ENCODE measurements around the gene FAM3A. TPM values are rescaled to one million over a fixed set of nuclear protein-coding genes. Genes with fewer than 3 reads are reported as not detected.

FAM3A gene, protein sequence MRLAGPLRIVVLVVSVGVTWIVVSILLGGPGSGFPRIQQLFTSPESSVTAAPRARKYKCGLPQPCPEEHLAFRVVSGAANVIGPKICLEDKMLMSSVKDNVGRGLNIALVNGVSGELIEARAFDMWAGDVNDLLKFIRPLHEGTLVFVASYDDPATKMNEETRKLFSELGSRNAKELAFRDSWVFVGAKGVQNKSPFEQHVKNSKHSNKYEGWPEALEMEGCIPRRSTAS
- 30.7 to 48.5 TPM (median 45.5 TPM) in 5 replicates for total RNA-seq (2022; extraction: Qiagen RNA extraction)

DNA sequence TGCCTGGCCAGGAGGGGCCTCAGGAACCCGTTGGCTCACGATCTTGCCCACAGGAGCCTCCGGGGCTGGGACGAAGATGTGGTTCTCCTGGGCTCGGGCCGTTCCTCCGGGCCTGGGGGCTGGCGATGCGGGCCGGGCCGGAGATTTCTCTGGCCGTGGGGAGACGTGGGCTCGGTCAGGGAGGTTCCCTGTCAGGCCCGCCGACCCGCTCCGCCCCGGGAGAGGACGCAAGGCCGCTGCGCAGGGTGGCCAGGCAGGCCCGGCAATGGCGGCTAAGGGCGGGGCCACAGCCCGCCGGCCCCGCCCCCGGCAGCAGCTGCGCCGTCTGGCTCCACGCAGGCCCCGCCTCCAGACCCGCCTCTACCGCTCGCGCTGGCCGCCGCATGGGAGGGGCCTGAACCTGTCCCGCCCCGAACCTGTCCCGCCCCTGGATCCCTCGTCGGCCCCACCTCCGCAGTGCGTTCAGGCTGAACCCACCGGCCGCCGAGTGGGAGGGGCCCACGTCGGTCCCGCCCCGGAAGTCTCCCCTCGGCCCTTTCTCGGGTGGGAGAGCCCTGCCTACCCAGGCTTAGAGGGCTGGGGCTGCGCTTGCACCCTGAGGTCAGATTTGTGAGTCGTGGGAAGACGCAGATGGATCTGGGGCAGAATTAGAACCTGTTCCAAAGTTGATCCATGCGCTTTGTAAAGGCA is at the start of gene FAM3A:
Gene FAM3A, minus strand, starts transcription at position 267 of the 690 bp plus-strand sequence. CDS start 460 bp downstream, outside the sequence.

DNA sequence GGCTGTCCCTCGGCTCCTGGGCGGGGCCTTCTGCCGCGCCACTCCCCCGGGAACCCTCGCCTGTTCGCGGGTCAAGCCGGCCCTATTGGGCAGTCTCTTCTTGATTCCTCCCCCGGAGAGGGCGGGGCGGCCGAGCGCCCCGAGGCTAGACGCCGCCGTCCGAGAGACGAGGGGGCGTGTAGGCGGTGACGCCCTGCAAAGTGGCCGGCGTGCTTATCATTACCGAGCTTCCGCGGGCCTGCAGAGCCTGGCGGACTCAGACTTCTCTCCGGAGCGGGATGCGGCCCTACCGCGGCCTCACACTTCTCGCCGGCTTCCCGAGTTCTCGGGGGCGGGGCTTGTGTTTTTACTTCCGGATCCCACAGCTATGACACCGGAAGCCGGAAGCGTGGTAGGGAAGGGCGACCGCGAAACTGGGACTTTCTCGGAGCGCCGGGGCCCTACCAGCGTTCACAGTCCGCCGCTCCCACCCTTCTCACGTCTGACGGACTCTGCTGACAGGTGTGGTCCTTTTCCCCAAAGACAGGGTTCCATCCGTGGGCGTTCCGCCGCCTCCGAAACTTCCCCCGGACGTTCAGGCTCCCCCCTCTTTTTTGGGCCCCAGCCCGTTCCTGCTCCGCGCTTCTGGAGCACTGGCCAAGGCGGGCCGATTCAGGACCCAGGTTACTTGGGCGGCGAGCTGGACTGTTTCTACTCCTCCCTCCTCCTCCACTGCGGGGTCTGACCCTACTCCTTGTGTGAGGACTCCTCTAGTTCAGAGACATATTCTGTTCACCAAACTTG is 31.4 kb upstream of the FAM3A start, which contains the start of gene IKBKG:
Gene IKBKG, plus strand, starts transcription at position 376 of the 783 bp plus-strand sequence. CDS start 4,383 bp downstream, outside the sequence.

DNA sequence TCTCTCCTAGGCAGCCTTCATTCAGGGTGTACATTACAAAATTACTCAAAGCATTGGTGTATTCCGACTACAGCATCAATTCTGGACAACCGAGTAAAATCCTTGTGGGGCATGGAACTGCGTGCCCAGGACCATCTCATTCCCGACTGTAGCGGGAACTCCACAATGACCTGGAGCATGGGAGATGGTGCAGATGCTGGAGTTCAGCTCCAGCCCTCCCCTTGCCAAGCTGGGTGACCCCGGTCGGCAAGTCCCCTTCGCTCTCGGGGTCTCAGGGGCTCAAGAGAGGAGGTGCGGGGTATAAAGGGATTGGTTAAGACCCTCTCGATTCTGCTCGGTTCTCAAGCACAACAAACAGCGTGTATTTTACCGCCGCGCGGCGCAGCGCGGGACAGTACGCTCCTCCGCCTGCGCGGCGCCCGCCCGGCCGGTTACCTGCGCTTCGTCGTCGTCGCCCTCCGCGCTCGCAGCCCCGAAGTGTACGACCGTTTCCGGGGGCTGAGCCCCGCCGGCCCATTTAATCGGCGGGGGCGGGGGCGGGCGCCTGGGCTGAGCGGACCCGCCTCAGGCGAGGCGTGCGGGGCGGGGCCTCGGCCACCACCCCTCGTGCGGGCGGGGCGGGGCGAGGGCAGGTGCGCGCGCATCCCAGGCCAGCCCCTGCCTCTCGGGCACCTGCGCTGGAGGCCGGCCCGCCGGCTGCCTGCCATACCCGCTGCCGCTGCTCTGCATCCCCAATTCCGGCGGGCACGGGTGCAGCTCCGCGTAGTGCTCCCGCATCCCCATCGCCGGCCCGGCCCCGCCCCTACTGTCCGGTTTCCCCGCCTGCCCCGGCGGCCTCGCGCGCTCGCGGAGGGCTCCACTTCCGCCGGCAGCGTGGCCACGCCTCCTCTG is 30.6 kb upstream of the FAM3A start, which contains the start of gene G6PD:
Gene G6PD, minus strand, starts transcription at position 493 of the 891 bp plus-strand sequence. CDS start 691 bp downstream, outside the sequence.

DNA sequence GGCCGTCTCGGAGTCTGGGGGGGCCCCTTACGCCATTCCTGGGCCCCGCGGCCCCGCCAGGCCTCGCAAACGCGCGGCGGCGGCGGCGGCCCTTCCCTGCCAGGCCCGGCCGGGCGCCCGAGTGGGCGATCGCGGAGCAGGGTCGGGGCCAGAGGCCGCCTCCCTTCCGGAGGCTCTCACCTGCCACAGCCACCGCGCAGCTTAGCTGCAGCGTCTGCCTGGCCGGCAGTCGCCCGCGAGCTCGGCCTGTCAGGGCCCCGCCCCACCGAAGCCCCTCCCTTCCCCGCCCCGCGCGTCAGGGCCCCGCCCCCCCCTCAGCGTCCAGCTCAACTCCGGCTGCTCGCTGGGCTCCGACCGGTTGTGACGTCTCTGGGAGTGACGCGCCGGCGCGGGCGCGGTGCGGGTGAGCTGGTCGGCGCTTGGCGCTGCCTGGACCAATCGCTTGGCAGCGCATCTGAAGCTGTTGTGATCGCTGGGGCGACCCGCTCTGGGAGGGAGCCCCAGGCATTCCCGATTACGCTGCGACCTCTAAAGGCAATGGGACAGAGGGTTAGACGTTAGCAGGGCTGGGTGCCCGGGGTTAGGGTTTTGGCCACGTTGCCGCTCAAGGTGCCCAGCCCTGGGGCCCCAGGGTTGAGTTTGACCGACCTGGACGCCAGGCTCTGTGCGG is 25.5 kb downstream of the FAM3A start, which contains the start of gene SLC10A3:
Gene SLC10A3, minus strand, starts transcription at position 216 of the 670 bp plus-strand sequence. CDS start 1,689 bp downstream, outside the sequence.

DNA sequence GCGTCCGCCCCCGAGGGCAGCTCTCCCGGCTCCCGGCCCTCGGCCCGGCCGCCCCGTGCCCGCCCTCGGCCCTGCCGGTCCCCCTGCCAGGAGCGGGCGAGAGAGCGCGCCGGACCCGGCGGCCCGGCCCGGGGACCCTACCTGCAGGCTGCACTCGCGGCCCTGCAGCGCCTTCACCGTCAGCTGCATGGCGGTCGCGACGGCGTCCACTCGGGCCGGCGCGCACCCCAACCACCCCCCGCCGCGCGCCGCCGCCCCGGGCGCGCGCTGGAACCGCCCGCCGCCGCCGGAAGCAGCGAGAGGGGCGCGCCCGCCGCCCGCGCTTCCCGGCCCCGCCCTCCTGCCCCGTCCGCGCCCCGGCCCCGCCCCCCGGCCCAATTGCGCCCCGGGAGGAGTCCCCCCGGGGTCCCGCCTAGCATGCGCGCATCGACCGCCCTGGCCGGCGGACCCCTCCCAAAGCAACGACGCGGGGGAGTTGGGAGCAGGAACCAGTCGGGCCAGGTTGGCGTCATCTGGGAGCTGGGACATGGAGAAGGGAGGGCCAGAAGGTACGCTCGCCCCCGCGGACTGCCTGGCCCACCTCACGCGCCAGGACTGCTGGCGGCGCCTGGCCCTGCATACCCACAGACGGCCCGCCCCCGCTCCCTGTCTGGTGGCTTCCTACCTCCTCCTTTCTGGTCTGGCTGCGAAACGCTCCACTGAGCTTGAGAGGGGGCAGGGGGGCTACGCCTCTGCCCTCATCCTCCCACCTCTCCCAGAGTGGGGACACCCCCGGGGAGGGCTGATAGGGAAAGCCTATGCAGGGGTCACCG is 29.4 kb downstream of the FAM3A start, which contains the start of gene UBL4A:
Gene UBL4A, minus strand, starts transcription at position 220 of the 812 bp plus-strand sequence. Its CDS starts 31 bp downstream, at position 189.

DNA sequence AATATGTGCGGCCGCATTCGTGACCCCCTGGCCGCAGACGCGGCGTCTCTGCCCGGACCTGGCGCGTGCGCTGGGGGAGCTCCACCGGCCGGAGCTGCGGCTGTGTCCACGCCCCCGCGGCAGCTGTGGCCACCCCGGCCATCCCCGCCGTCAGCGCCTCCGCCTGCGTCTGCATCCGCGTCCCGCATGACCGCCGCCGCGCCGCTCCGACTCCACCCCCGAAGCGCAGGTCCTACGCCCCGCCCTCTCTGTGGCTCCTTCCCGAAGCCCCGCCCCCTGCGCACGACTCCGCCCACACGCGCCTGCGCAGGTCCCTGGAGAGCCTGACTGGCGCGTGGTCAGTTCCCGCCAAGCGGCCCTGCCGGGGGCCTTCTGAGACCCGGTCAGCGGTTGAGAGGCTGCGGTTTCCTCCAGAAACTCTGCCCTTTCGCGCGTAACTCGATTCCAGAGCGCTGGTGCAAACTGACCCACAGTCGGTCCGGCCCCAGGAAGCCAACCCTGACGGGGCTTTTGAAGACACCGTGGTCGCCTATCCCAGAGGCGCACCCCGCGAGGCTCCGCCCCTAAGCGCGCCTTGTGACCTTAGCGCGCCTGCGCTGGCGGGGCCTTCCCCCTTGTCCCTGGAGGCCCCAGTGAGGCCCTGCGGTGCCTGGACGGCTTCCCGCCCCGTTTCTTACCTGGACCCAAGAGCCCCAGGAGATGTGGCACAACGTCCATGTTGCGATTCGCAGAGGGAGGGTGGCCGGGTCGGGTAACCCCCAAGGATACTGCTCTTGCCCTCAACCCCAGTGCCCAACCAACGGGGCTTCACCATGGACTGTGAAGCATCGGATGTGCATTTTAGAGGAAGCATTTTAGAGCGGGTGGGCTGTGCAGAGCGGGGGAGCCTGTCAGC is 37.1 kb downstream of the FAM3A start, which contains the start of gene LAGE3:
Gene LAGE3, minus strand, starts transcription at position 554 of the 895 bp plus-strand sequence. Its CDS starts 366 bp downstream, at position 188.

DNA sequence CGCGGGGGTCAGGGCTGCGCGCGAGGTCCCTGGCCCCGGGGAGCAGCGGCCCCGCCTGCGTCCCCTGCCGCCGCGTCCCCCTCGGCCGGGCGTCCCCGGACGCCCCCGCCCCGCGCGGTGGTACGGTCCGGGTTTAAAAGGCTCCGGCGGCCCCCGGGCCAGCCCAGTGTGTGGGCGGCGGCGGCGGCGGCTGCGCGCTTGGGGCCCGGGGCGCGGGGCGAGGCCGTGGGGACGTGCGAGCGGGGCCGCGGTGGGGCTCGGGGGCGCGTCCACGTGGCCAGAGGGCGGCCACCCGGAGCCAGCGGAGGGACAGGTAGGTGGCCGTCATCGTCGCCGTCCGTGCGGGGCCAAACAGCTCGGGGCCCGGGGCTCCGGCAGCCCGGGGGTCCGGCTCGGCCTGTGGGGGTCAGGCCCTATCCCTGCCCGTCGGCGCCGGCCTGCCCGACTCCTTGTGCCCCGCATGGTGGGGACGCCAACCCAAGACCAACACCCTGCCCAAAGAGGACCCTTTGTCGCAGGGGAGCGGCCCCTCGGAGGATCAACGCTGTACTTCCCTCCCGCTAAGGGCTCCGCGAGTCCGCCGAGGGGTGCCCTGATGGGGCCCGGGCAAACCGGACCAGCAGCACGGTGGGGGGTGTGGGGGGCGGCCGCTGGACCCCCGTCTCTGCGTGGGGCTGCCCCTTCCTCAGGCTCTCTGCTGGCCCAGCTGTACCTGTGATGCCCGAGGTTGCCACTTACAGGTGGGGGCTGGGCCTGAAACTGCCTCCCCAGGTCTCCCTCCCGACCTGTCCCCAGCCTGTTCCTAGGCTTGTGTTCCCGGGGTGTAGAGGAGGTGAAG is 57.7 kb downstream of the FAM3A start, which contains the start of gene PLXNA3:
Gene PLXNA3, plus strand, starts transcription at position 166 of the 838 bp plus-strand sequence. CDS start 1,903 bp downstream, outside the sequence.

Other genes starting within 250 kb of the FAM3A start
- gene TEX28, start 221.1 kb downstream of the FAM3A start, total RNA-seq (2022; extraction: Qiagen RNA extraction) = not detected in 5 replicates
- 0.10 to 0.34 TPM in 2 of 5 replicates, not detected in the others for gene TKTL1, start 220.4 kb downstream of the FAM3A start, total RNA-seq (2022; extraction: Qiagen RNA extraction)
- gene FLNA, start 141.6 kb downstream of the FAM3A start, total RNA-seq (2022; extraction: Qiagen RNA extraction) = 1,424 to 1,705 TPM (median 1,562 TPM) in 5 replicates
- gene EMD, start 136.9 kb downstream of the FAM3A start, total RNA-seq (2022; extraction: Qiagen RNA extraction) = 137 to 168 TPM (median 157 TPM) in 5 replicates
- 5,331 to 5,684 TPM (median 5,492 TPM) in 5 replicates for gene RPL10, start 117.9 kb downstream of the FAM3A start, total RNA-seq (2022; extraction: Qiagen RNA extraction)
- gene DNASE1L1, start 107.0 kb downstream of the FAM3A start, total RNA-seq (2022; extraction: Qiagen RNA extraction) = 26.3 to 35.0 TPM (median 30.5 TPM) in 5 replicates
- 30.7 to 42.5 TPM (median 41.1 TPM) in 5 replicates for gene TAFAZZIN, start 104.7 kb downstream of the FAM3A start, total RNA-seq (2022; extraction: Qiagen RNA extraction)
- 80.3 to 111 TPM (median 104 TPM) in 5 replicates for gene ATP6AP1, start 87.6 kb downstream of the FAM3A start, total RNA-seq (2022; extraction: Qiagen RNA extraction)
- gene GDI1, start 79.1 kb downstream of the FAM3A start, total RNA-seq (2022; extraction: Qiagen RNA extraction) = 96.6 to 108 TPM (median 102 TPM) in 5 replicates
- gene FAM50A, start 72.1 kb downstream of the FAM3A start, total RNA-seq (2022; extraction: Qiagen RNA extraction) = 96.4 to 128 TPM (median 111 TPM) in 5 replicates
- 9.4 to 21.7 TPM (median 13.8 TPM) in 5 replicates for gene PLXNA3, start 58.0 kb downstream of the FAM3A start, total RNA-seq (2022; extraction: Qiagen RNA extraction)
- 46.6 to 72.5 TPM (median 69.3 TPM) in 5 replicates for gene LAGE3, start 37.0 kb downstream of the FAM3A start, total RNA-seq (2022; extraction: Qiagen RNA extraction)
- gene UBL4A, start 29.6 kb downstream of the FAM3A start, total RNA-seq (2022; extraction: Qiagen RNA extraction) = 60.6 to 74.3 TPM (median 69.8 TPM) in 5 replicates
- 29.9 to 42.7 TPM (median 41.5 TPM) in 5 replicates for gene SLC10A3, start 25.6 kb downstream of the FAM3A start, total RNA-seq (2022; extraction: Qiagen RNA extraction)
- 1,294 to 1,535 TPM (median 1,398 TPM) in 5 replicates for gene G6PD, start 30.6 kb upstream of the FAM3A start, total RNA-seq (2022; extraction: Qiagen RNA extraction)
- gene IKBKG, start 31.4 kb upstream of the FAM3A start, total RNA-seq (2022; extraction: Qiagen RNA extraction) = 34.5 to 47.0 TPM (median 43.8 TPM) in 5 replicates
- gene CTAG1A, start 68.9 kb upstream of the FAM3A start, total RNA-seq (2022; extraction: Qiagen RNA extraction) = not detected in 5 replicates
- gene CTAG1B, start 103.0 kb upstream of the FAM3A start, total RNA-seq (2022; extraction: Qiagen RNA extraction) = not detected in 5 replicates
- gene CTAG2, start 137.3 kb upstream of the FAM3A start, total RNA-seq (2022; extraction: Qiagen RNA extraction) = not detected in 5 replicates
- gene GAB3, start 234.8 kb upstream of the FAM3A start, total RNA-seq (2022; extraction: Qiagen RNA extraction) = 0.37 to 1.3 TPM (median 0.67 TPM) in 5 replicates
- gene DKC1, start 246.6 kb upstream of the FAM3A start, total RNA-seq (2022; extraction: Qiagen RNA extraction) = 148 to 191 TPM (median 154 TPM) in 5 replicates

Measured in A549 treated with Mapracorat at 1 μM for 4 hours (cell line).